ENCODE measurements around the gene FAT3.

FAT3 gene

DNA sequence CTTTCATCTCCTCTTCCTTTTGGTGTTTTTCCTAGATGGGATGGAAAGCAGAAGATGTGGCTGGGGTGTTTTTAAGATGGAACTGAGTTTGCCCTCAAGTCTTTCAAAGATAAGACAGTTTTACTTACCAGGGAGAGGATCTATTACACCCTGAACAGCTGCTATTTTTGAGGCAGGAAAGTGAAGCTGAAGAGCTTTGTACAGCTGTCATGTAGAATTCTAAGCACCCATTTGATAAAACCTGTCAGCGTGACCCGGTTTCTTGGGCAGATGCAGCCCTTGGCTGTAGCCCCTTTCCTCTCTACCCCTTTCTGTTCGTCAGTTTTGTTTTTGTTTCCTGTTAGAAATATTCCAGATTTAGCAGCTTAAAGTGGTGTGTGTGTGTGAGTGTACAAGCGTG, 35.2 kb downstream of the FAT3 start:
- TF ChIP-seq CTCF (IDR thresholded peaks at IDR 0.05) = no peak

DNA sequence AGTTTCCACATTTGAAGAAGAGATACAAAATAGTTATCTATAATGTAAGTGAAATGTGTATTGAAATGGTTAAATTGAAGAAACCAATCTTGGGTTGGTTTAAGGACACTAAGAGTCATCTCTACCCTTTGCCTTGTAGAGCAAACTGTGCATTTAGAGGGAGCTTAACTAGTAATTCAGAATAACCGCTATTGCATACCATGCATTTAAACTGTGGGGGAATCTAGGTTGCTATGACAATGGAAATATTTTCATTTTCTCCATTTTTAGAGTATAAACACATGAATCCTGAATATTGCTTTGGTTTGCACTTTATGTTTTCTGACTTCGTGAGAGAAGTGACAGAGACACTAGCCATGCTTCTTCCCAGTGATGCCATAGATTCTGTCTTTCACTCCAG, 39.7 kb downstream of the FAT3 start:
- TF ChIP-seq CTCF (IDR thresholded peaks at IDR 0.05) = no peak

- TF ChIP-seq CTCF (IDR thresholded peaks at IDR 0.05) = no peak
These were observed 42.2 kb downstream of the FAT3 start for GRCh38 chr11:92266806-92267205.

GRCh38 chr11:92267278-92267677, 42.7 kb downstream of the FAT3 start:
- no peak for TF ChIP-seq CTCF (IDR thresholded peaks at IDR 0.05)

- no peak for TF ChIP-seq CTCF (IDR thresholded peaks at IDR 0.05)
These were observed 43.4 kb downstream of the FAT3 start for GRCh38 chr11:92267968-92268367.

DNA sequence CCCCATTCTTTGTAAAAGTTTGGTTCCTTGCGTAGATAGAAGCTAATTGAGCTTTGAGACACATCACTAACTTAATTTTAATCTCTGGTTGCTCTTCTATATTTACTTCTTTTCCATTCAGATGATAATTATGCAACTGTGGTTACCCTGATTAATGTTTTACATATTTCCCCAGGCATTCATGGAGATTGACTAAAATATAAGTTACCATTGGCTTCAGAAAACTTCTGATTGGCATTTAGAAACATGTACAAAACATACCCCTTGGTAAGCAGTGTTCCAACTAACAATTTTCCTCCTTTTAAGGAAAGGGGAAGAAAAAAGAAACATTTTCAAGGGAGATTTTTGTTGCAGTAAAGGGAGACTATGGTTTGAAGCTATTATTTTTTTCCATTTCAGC, 43.9 kb downstream of the FAT3 start:
- TF ChIP-seq CTCF (IDR thresholded peaks at IDR 0.05) = no peak

- TF ChIP-seq CTCF (IDR thresholded peaks at IDR 0.05) = no peak
These were observed 44.4 kb downstream of the FAT3 start for GRCh38 chr11:92269021-92269420.

- TF ChIP-seq CTCF (IDR thresholded peaks at IDR 0.05) = no peak
These were observed 45.2 kb downstream of the FAT3 start for GRCh38 chr11:92269841-92270240.

All from LNCAP (cell line).